LNCaP clone FGC (cell line): ENCODE measurements around the gene APOB.

Source experiments
- DNase-seq: peaks from one replicate; pipeline ENCODE4 v3.0.0-alpha.2; 2011; ENCODE audit warnings: low read depth
- H3K4me3 ChIP-seq: 2 replicates; pipeline ENCODE4 v1.5.1; 2011; ENCODE audit warnings: mild to moderate bottlenecking, low read depth, low read length, control low read depth
- CTCF ChIP-seq: IDR thresholded peaks from 2 replicates; pipeline ENCODE4 v1.5.1; 2012; ENCODE audit warnings: mild to moderate bottlenecking; ENCODE audit not compliant: control insufficient read depth, insufficient read depth; ENCODE audit errors: extremely low read depth

APOB gene

GRCh38 chr2:21043744-21044532 lies at the start of gene APOB:
Gene APOB (minus strand): TSS chr2:21044073. CDS start chr2:21043945, 128 bp downstream.
- DNase-seq: no peak
- TF ChIP-seq CTCF: no peak
- no peak within 1 kb of the TSS for H3K4me3 ChIP-seq

GRCh38 chr2:21092308-21092869 lies 48.5 kb upstream of the APOB start:
- no peak overlapping the region for H3K4me3 ChIP-seq
- TF ChIP-seq CTCF: no peak
- no peak for DNase-seq

GRCh38 chr2:21084401-21084800 lies 40.5 kb upstream of the APOB start:
- DNase-seq: no peak
- TF ChIP-seq CTCF: no peak
- H3K4me3 ChIP-seq: no peak overlapping the region

GRCh38 chr2:21083482-21083881 lies 39.6 kb upstream of the APOB start:
- DNase-seq: no peak
- TF ChIP-seq CTCF: no peak

GRCh38 chr2:21078296-21078695 lies 34.4 kb upstream of the APOB start:
- no peak overlapping the region for H3K4me3 ChIP-seq
- no peak for TF ChIP-seq CTCF
- DNase-seq: no peak

More at GRCh38 chr2:21083482-21083881, 39.6 kb upstream of the APOB start:
- no peak overlapping the region for H3K4me3 ChIP-seq

- no peak for TF ChIP-seq CTCF
- DNase-seq: no peak
- H3K4me3 ChIP-seq: no peak overlapping the region
These were observed 28.8 kb upstream of the APOB start for GRCh38 chr2:21072477-21073242.
